Hematopoietic multipotent progenitor cell treated with erythropoietin and hydrocortisone succinate and interleukin-3 and kit ligand, for 8 days (in vitro differentiated cells): ENCODE data around the gene CACNB1.
"Not testable (repeated sequence)": the region's sequence is repeated elsewhere in the genome, so short reads cannot be mapped to it uniquely, and the experiment has no call there.

ENCODE experiments used
- DNase-seq: peaks from one replicate; pipeline ENCODE4 v3.0.0-alpha.2; 2015

CACNB1 gene

DNA sequence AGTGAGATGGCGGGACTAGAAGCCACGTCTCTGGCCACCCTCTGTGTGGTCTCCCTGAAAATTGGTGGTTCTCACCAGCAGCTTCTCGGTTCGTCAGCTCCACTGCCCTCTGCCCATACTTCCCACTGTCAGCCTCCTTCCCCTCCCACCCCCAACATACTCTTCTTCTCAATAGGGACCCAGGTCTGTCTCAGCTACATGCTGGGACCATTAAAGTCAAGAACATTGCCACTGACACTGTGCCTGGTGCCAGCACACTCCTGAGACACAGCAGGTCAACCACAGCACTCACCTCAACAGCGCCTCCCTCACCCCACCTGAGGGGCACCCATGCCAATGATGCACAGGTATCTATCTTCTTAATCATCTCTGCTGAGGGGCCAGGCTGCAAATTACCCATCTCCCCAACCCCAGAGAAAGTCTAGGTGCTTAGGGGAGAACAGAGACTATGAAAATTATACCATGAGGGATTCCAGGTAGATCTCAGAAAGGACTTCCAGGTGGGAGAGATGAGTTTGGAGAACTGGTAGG, 47.3 kb downstream of the CACNB1 start:
- DNase-seq = no peak

DNA sequence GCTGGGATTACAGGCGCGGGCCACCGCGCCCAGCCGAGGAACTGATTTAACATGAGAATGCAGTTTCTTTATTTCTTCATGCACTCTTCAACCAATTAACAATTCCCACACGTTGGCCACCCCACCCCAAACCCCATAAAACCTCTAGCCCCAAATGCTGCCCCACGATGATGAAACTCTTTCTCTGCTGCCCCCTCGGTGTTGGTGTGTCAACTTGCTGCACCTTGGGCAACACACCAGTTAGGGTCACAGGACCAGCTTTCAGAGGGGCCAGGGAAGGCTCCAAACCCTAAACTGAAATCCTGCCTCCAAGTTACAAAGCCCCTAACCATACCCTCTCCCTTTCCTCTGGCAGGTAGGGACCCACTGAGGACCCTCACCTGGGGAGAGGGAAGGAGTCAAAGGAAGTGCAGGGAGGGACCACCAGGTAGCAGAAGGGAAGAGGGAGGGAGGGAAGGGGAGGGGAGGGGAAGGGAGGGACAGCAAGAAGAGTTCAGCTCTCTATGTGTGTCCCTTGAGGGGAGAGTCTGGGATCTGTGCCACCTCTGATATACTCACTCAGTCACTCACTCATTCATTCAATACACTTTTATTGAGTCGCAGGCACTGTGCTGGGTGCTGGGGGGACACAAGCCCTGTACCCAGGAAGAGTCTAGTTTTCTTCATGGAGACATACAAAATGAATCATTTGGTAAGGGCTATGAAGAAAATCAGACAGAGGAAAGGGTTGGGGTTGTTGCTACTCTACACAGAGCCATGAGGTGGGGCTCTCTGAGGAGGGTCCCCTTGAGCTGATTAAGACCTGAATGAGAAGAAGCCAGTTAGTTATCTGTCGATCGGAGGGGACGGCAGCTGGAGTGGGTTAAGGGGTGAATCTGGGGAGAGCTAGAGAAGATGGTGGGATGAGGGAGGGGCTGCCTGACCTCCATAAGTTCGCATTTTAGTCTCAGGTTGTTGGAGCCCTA, 50.0 kb downstream of the CACNB1 start:
- no peak for DNase-seq

GRCh38 chr17:39146273-39146672, 51.2 kb downstream of the CACNB1 start:
- no peak for DNase-seq

DNA sequence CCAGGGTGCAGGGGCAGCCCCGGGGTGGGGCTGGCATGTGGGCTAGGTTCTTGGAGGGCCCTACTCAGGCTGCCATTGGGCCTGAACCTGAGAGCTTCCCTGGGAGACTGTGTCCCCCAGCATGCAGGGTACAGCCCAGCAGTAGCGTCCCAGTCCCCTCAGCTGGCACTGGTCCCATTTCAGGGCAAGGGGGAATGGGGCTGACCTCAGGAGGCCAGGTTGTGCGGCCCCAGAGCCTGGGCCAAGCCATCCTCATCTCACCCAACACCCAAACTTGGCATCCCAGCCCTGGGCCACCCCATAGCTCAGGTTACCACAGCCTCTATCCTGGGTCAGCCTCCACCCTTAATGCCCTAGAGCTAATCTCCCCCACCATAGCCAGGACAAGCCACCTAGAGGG, 52.3 kb downstream of the CACNB1 start:
- no peak for DNase-seq

DNA sequence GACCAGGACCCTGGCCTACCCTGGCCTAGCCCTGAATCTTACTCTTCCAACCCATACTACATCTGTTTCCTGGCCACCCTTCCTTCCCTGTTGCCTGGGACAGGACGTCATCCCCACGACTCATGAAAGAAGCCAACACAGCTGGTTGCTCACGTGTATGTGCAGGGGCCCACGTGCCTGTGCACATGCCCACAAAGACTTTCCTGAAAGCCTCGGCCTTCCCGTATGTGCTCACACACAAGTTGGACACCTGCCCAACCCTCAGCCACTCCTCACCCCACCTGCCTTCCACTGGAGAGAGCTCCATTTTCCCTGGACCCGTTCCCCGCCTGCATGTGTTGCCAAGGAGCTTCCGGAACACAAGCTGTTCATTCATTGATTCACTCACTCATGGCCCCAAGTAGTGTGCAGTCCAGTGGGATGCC, 53.0 kb downstream of the CACNB1 start:
- no peak for DNase-seq

DNA sequence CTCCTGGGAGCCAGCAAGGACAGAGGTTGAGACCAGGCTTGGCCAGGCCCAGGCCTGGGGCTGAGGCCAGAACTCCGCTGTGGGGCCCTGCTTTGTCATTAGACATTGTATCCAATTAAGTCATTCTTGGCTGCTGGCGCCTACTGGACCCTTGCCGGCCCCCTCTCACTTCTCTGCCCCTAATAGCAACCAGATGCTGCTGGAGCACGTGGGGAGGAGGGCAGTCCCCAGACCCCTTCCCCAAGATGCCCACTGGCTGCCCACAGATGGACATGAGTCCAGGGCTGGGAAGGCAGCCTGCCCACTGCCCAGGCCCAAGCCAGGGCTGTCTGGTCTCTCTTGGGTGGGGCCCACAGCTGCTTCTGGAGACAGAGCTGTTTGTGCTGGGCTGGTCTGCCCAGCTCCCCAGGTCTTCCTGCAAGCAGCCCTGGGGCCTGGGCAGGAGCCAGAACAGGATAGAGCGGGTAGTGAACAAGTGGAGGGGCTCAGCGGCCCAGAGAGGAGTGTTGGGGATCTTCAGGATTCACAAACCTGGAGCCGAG, 53.8 kb downstream of the CACNB1 start:
- no peak for DNase-seq

DNA sequence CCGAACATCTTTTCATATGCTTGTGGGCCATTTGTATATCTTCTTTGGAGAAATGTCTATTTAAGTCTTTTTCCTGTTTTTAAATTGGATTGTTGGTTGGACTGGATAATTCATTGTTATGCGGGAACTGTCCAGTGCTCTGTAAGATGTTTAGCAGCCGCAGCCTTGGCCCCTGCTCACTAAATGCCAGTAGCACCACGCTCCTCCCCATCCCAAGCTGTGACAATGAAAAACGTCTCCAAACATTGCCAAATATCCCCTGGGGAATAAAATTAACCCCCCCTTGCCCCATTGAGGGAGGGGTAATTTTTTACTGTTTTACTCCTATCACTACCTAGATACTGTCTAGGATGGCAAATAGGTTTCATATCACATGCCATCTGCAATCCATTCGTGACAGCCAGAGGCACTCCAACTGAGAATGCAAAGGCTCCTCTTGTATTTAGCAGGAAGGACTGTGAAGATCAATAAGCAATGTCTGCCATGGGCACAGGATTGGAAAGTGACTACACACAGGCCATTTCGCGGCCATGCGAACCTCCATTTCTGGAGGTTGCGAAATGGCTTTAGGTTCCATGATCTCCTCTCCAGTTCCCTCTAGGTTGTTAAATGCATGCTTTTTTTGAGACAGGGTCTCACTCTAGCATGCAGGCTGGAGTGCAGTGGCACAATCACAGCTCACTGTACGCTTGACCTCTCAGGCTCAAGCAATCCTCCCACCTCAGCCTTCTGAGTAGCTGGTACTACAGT, 55.4 kb downstream of the CACNB1 start:
- no peak for DNase-seq

GRCh38 chr17:39141294-39141693, 56.2 kb downstream of the CACNB1 start:
- no peak for DNase-seq

DNA sequence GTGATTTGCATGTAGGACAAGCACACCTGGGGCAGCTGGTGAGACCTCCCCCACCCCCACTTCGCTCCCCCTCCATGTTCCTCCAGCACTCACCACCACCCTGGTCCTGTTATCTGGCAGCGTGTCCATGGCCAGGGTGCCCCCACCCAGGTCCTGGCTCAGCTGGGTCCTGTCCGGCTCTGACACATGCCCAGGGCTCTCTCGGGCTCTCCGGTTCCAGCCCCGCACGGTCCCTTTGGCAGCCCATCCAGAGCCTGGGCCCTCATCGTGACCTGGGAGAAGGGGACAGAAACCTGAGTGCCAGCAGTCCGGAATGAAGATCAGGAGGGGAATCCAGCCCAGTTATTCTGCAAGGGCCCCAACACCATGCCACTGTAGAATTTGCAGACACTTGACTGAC, 57.9 kb downstream of the CACNB1 start:
- no peak for DNase-seq

DNA sequence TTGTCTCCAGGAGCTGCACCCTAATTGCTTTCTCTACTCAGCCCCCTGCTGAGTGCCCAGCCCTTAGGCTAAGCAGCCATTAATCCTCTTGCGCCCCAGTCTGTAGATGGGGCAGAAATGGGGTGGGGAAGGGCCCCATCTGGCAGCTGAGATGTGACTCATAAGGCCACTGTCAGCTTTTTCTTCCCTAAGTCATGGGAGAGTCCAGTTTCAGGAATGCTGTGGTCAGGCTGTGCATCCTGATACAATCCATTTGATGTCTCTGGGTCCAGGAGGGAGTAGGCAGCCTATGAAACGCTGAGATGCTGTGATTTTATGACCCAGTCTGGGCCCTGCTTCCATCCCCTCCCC, 58.3 kb downstream of the CACNB1 start:
- DNase-seq = no peak

- no peak for DNase-seq
These were observed 58.9 kb downstream of the CACNB1 start for GRCh38 chr17:39138431-39139160.

DNA sequence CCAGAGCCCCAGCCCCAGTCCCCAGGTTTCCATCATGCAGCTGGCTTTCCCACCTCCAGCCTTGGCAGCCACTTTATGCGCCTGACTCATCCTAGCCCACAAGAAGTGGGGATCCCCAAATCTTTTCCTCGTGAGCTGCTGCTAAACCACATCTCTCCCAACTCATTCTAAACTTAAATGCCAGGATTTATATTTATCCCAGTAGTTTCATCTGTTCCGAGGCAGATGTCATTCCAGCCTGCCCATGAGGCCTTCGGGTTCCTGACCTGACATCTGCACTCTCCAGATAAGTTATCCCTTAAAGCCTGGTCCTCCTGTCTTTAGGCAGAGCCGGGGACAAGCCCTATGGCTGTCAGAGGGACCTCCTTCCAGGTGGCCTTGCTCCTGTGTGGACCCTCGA, 62.6 kb downstream of the CACNB1 start:
- no peak for DNase-seq

GRCh38 chr17:39132192-39132610, 65.3 kb downstream of the CACNB1 start:
- DNase-seq = no peak

- no peak for DNase-seq
These were observed 65.9 kb downstream of the CACNB1 start for GRCh38 chr17:39131616-39132015.

DNA sequence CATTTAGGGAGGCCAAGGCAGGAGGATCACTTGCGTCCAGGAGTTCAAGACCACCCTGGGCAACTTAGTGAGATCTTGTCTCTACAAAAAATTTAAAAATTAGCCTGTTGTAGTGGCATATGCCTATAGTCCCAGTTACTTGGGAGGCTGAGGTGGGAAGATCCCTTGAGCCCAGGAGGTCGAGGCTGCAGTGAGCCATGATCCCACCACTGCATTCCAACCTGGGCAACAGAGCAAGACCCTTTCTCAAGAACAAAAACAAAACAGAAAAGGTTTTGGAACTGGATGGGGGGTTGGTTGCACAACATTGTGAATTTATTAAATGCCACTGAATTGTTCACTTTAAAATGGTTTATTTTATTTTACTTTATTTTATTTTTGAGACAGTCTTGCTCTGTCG, 67.3 kb downstream of the CACNB1 start:
- no peak for DNase-seq

DNA sequence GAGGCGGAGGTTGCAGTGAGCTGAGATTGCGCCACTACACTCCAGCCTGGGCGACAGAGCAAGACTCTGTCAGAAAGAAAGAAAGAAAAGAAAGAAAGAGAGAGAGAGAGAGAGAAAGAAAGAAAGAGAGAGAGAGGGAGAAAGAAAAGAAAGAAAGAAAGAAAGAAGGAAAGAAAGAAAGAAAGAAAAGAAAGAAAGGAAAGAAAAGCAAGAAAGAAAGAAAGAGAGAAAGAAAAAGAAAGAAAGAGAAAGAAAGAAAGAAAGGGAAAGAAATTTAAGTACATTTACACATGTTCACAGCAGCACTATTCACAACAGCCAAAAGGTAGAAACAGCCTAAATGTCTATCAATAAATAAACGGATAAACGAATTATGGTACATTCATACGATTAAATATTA, 67.9 kb downstream of the CACNB1 start:
- not testable (repeated sequence) for DNase-seq

GRCh38 chr17:39126436-39126835, 71.0 kb downstream of the CACNB1 start:
- DNase-seq = no peak

DNA sequence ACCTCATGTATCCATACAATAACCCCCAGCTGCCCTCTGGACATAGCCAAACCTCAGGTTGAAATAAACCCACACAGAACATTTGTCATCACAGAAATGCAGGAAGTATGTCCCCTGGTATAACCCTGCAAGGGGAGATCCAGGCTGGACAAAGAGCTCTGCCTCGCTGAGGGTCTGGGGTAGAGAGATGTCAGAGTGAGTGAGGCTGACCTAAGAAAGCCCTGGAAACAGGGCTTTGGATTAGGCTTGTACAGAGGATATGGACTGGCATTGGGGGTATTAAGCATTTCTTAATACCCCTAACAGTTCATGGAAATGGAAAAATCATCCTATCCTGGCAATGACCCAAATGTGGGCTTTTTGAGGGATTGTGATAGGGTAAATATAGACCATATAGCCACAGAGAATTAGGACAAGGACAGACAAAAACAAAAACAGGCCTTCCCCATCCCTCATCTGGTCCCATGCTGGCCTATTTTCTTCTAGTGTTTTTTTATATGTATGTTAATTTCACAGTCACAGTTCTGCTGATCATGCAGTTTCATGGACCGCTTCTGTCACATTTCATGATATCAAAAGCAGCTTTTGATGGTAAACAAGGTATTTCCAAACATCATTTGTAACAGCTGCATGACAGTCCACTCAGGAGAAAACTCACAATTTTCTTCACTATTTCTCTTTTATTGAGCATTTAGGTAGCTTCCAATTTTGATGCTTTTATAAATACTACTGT, 72.2 kb downstream of the CACNB1 start:
- no peak for DNase-seq

DNA sequence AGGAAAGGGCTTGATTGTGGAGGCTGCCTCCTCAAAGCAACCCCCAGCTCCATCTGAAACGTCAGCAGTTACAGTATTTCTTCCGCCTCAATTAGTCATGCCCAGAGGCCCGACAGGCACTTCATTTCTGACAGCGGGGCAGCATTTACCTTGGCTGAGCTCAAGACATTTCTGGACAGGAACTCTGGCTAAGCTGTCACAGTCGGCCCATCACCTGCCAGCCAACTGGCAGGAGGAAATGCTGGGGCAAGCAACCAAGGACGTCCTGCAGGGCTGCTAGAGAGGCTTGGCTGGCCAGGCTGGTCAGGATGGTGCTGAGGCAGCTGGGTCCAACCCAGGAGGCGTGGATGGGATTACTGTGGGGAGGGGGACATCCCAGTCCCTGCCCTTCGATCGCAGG, 73.8 kb downstream of the CACNB1 start:
- no peak for DNase-seq
